NCI-H1048 (cell line): Measurements from ENCODE around the gene SOD3.

Experiments
- DNase-seq: peaks from one replicate; lab custom pipeline; 2025; lab: John Stamatoyannopoulos, UW

SOD3 gene

DNA sequence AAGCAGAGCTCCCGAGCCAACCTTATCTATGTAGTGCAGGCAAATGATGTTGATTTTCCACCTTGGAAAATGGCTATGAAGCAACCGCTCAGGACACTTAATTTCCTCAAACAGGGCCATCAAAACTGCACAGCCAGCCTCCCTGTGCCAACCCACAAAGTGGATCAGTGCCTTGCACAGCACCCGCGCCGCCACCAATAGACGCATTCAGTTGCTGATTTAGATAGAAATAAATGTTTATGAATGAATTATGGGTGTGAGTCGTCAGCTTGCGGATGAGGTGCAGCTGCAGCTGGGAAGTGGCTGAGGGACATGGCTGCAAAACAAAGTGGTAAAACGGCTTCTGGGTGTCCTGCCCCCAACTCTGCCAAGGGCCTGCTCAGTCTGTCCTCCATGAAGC lies 47.0 kb downstream of the SOD3 start:
- no peak for DNase-seq

GRCh38 chr4:24843096-24843495 lies 47.7 kb downstream of the SOD3 start:
- DNase-seq = no peak

DNA sequence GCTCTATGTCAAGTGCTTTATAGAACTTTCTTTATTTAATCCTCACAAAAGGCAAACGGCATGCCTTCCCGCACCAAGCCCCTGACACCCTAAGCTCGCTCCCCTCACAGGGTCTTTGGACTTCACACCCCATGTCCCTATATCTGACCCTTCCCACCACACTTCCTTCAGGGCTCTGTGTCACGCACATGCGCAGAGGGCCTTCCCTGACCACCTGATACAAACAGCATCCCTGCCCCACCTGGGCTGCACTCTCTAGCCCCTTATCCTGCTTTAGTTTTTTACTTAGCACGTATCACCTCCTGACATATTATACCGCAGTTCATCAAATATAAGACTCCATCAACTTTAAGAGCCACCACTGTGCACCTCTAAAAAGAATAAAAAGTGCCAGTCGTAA lies 49.8 kb downstream of the SOD3 start:
- DNase-seq = no peak

DNA sequence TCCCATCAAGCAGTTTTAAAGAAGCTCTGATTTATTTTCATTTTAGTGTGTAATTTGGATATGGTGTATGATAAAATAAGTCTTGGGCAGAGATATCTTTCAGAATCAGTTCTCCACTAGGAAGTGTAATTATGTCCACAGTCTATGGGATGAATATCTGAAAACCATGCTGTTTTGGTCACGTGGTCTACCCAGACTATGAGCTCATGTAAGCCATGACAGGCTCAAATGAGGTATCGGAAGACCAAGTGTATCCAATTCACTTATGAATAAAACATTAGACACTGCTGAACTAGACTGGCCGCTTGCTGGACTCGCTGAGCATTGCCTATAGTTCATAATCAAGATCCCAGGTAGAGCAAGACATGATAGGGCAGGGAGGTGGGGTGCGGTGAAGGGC lies 50.5 kb downstream of the SOD3 start:
- no peak for DNase-seq

- DNase-seq = no peak
These were observed 51.3 kb downstream of the SOD3 start for GRCh38 chr4:24846716-24847115.

GRCh38 chr4:24849351-24849750 lies 54.0 kb downstream of the SOD3 start:
- DNase-seq = no peak

DNA sequence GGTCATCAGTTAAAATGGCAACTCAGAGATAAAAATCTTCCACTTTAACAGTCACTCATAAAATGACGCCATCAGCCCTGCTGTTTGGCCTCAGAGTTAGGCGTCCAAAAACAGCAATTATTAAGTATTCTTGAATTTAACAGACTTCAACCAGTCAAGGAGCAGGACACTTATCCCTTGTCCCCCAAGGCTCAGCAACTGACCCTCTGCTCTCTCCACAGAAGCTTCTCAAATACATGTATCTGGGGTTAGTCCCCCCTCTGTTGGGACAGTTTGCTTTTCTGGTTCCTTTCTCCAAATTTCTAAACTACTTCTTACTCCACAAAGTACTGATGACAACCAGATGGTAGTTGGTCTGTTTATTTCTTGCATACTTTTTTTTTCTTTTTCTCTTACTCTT lies 54.4 kb downstream of the SOD3 start:
- DNase-seq = no peak
